CD14-positive monocyte (primary cell): ENCODE measurements around the gene SRSF4. TPM values are rescaled to one million over a fixed set of nuclear protein-coding genes. Genes with fewer than 3 reads are reported as not detected.
A peak's percentile ranks its signal among the peaks of the same experiment; 100 is the strongest.

Experiments
- DNase-seq, 3 donors: peaks; one replicate each; pipeline ENCODE4 v3.0.0-alpha.2; 2011 to 2022
- H2AFZ ChIP-seq: 2 replicates; pipeline ENCODE4 v1.6.0; 2012; ENCODE audit warnings: mild to moderate bottlenecking, low read depth, low read length, inconsistent platforms; ENCODE audit not compliant: insufficient read depth, poor library complexity, severe bottlenecking
- H3K27ac ChIP-seq, 2 donors: 1 replicate in 1 of 2; 2 replicates in 1 of 2; pipeline ENCODE4 v1.5.1; 2012 to 2013; ENCODE audit warnings: low read length in 2 of 2, control low read depth in 1 of 2, inconsistent platforms in 1 of 2, low read depth in 1 of 2, mild to moderate bottlenecking in 1 of 2
- H3K27me3 ChIP-seq, 2 donors: one replicate each; pipeline versions ENCODE4 v1.6.0 to v1.6.1; 2011 to 2013; ENCODE audit warnings: low read length in 2 of 2; ENCODE audit not compliant: control insufficient read depth in 2 of 2, insufficient read depth in 2 of 2
- H3K36me3 ChIP-seq, 2 donors: replicated peaks in 1 of 2; 1 replicate in 1 of 2; 2 replicates in 1 of 2; pipeline versions ENCODE4 v1.5.1 to v1.6.1; 2012 to 2013; ENCODE audit warnings: low read length in 2 of 2, control low read depth in 1 of 2, inconsistent platforms in 1 of 2, mild to moderate bottlenecking in 1 of 2; ENCODE audit not compliant: insufficient read depth in 2 of 2, control insufficient read depth in 1 of 2
- H3K4me1 ChIP-seq, 2 donors: 1 replicate in 1 of 2; 2 replicates in 1 of 2; pipeline versions ENCODE4 v1.5.1 to v1.6.1; 2012 to 2013; ENCODE audit warnings: low read length in 2 of 2, control low read depth in 1 of 2, inconsistent platforms in 1 of 2, mild to moderate bottlenecking in 1 of 2, moderate library complexity in 1 of 2; ENCODE audit not compliant: insufficient read depth in 2 of 2, control insufficient read depth in 1 of 2
- H3K4me2 ChIP-seq: replicated peaks from 2 replicates; pipeline ENCODE3; 2012; ENCODE audit warnings: low read length, moderate library complexity, mild to moderate bottlenecking; ENCODE audit not compliant: poor library complexity, severe bottlenecking; ENCODE audit errors: extremely low read depth
- H3K4me3 ChIP-seq, 3 experiments: fragments of 200-600 bp in 1 of 3; sonication (generic) in 1 of 3; replicated peaks in 1 of 3; 1 replicate in 2 of 3; 2 replicates in 1 of 3; pipeline ENCODE4 v1.5.1; 2011 to 2013; ENCODE audit warnings: low read length in 3 of 3, mild to moderate bottlenecking in 3 of 3, control low read depth in 2 of 3, low read depth in 2 of 3, inconsistent platforms in 1 of 3, moderate library complexity in 1 of 3
- H3K79me2 ChIP-seq: 2 replicates; pipeline ENCODE4 v1.6.0; 2012; ENCODE audit warnings: mild to moderate bottlenecking, control low read depth, inconsistent platforms, low read length, moderate library complexity; ENCODE audit not compliant: insufficient read depth
- H3K9ac ChIP-seq: 2 replicates; pipeline ENCODE4 v1.6.0; 2017; ENCODE audit warnings: low read length, mild to moderate bottlenecking; ENCODE audit not compliant: insufficient read depth, poor library complexity, severe bottlenecking
- H3K9me3 ChIP-seq, 2 donors: replicated peaks in 1 of 2; 1 replicate in 1 of 2; 2 replicates in 1 of 2; pipeline versions ENCODE4 v1.5.1 to v1.6.1; 2012 to 2013; ENCODE audit warnings: low read length in 2 of 2, control low read depth in 1 of 2; ENCODE audit not compliant: control insufficient read depth in 1 of 2, insufficient read depth in 1 of 2
- H4K20me1 ChIP-seq: 2 replicates; pipeline ENCODE4 v1.6.0; 2012; ENCODE audit warnings: mild to moderate bottlenecking, low read length, control low read depth, moderate library complexity; ENCODE audit not compliant: insufficient read depth
- H3K27ac Mint-ChIP-seq, 7 donors: one replicate each; pipeline ENCODE4 v1.8.0; 2020; ENCODE audit warnings: mild to moderate bottlenecking in 7 of 7, mixed read lengths in 7 of 7, moderate library complexity in 6 of 7, inconsistent platforms in 2 of 7
- H3K27me3 Mint-ChIP-seq, 3 donors: one replicate each; pipeline ENCODE4 v1.8.0; 2021 to 2022; ENCODE audit warnings: low read depth in 3 of 3, mild to moderate bottlenecking in 3 of 3, mixed read lengths in 3 of 3, moderate library complexity in 3 of 3, inconsistent platforms in 1 of 3
- H3K36me3 Mint-ChIP-seq, 2 donors: one replicate each; pipeline ENCODE4 v1.8.0; 2020; ENCODE audit warnings: mixed read lengths in 2 of 2, inconsistent platforms in 1 of 2, mild to moderate bottlenecking in 1 of 2
- H3K4me1 Mint-ChIP-seq: one replicate; pipeline ENCODE4 v1.8.0; 2020; ENCODE audit warnings: mild to moderate bottlenecking, mixed read lengths
- H3K4me3 Mint-ChIP-seq, 2 donors: one replicate each; pipeline ENCODE4 v1.8.0; 2020; ENCODE audit warnings: mild to moderate bottlenecking in 2 of 2, mixed read lengths in 2 of 2, moderate library complexity in 1 of 2
- H3K9me3 Mint-ChIP-seq, 7 donors: one replicate each; pipeline ENCODE4 v1.8.0; 2020 to 2022; ENCODE audit warnings: mixed read lengths in 7 of 7, mild to moderate bottlenecking in 6 of 7, moderate library complexity in 6 of 7, inconsistent platforms in 2 of 7
- CTCF ChIP-seq: fragments of 200-600 bp; IDR thresholded peaks from one replicate; pipeline ENCODE4 v1.8.0; 2022; ENCODE audit warnings: antibody characterized with exemption, mild to moderate bottlenecking
- WGBS: methylation state at CpG from one replicate; pipeline ENCODE4 v1.1.5; 2013; ENCODE audit warnings: missing lambda C conversion rate; ENCODE audit not compliant: insufficient coverage; 5-methylcytosine and 5-hydroxymethylcytosine counted together
- intact Hi-C, 2 donors: fragments of 100-400 bp; cut with micrococcal nuclease; formaldehyde crosslinking; loops; one replicate each; pipeline versions ENCODE4 v1.15.0 to v1.15.1; 2023
- polyA plus RNA-seq, 3 donors: library from polyadenylated mRNA; depleted of rRNA in 1 of 3; unstranded in 2 of 3; stranded (reverse) in 1 of 3; fragments of 300-500 nt in 2 of 3; fragments of >200 nt in 1 of 3; fragmentation: Illumina TruSeq in 2 of 3; gene quantifications; 1 replicate in 2 of 3; 2 replicates in 1 of 3; pipeline ENCODE4 v1.2.3, GENCODE V29; 2012 to 2021

SRSF4 gene
- polyA plus RNA-seq, 3 donors = 38.4 to 66.8 (median 55.5) TPM

- H3K9ac ChIP-seq = no peak overlapping the region
- no peak overlapping the region for H3K4me2 ChIP-seq
- peaks cover 0 to under 1% of the 10 kb centered on the region in 2 donors for H3K9me3 ChIP-seq
- no peak overlapping the region for H3K27ac ChIP-seq
- no peaks in the 10 kb centered on the region for H3K36me3 Mint-ChIP-seq
- no peak overlapping the region for H2AFZ ChIP-seq
- H3K27ac Mint-ChIP-seq = no peak overlapping the region
- peak overlapping the region in 1 of 2 donors; percentile 46 for H3K4me3 Mint-ChIP-seq
- TF ChIP-seq CTCF = no peak
- peaks cover 0 to 11% (median 4%) of the 10 kb centered on the region in 7 donors for H3K9me3 Mint-ChIP-seq
- DNase-seq = no peak
- peaks cover 32 to 53% of the 10 kb centered on the region in 2 donors for H3K27me3 ChIP-seq
- H3K4me1 Mint-ChIP-seq = peaks cover 10% of the 10 kb centered on the region
- H3K4me3 ChIP-seq = no peak overlapping the region
- intact Hi-C loops = no loop called here
- H4K20me1 ChIP-seq = no peaks in the 10 kb centered on the region
- H3K27me3 Mint-ChIP-seq = peaks cover 47 to 86% (median 57%) of the 10 kb centered on the region in 3 donors
- H3K36me3 ChIP-seq = no peaks in the 10 kb centered on the region
- peaks cover 20 to 31% of the 10 kb centered on the region in 2 donors for H3K4me1 ChIP-seq
- H3K79me2 ChIP-seq = no peaks in the 10 kb centered on the region
- 94% methylated on average over 4 of the region's 6 CpGs for WGBS
These were observed 55.5 kb downstream of the SRSF4 start for GRCh38 chr1:29126198-29126597.

- intact Hi-C loops = no loop called here
- Mint-ChIP-seq H3K4me1 (peaks cover 10% of the 10 kb centered on the region), H3K36me3 (peaks cover 0 to 1% of the 10 kb centered on the region in 2 donors), H3K4me3 (peak overlapping the region; percentile 40 to 65), H3K9me3 (peaks cover 0 to 12% (median 4%) of the 10 kb centered on the region in 7 donors), H3K27me3 (peaks cover 49 to 90% (median 60%) of the 10 kb centered on the region in 3 donors), H3K27ac (peak overlapping the region in 1 of 7 donors; percentile 43)
- Histone ChIP-seq H3K9me3 (peaks cover 0 to 4% of the 10 kb centered on the region in 2 donors), H3K4me2 (no peak overlapping the region), H2AFZ (no peak overlapping the region), H3K4me1 (peaks cover 20 to 34% of the 10 kb centered on the region in 2 donors), H3K36me3 (no peaks in the 10 kb centered on the region), H3K27ac (no peak overlapping the region), H3K4me3 (no peak overlapping the region), H3K27me3 (peaks cover 32 to 57% of the 10 kb centered on the region in 2 donors), H3K79me2 (no peaks in the 10 kb centered on the region), H4K20me1 (peaks cover 4% of the 10 kb centered on the region), H3K9ac (no peak overlapping the region)
- no peak for DNase-seq
- no peak for TF ChIP-seq CTCF
- 93% methylated on average over 3 of the region's 6 CpGs for WGBS
These were observed 55.9 kb downstream of the SRSF4 start for GRCh38 chr1:29125788-29126187.
